NCI-H226 (cell line): Measurements from ENCODE around the gene SOCS7.

Experiments used
- DNase-seq: peaks from one replicate; pipeline ENCODE4 v3.0.0-alpha.2; 2015

The SOCS7 gene

DNA sequence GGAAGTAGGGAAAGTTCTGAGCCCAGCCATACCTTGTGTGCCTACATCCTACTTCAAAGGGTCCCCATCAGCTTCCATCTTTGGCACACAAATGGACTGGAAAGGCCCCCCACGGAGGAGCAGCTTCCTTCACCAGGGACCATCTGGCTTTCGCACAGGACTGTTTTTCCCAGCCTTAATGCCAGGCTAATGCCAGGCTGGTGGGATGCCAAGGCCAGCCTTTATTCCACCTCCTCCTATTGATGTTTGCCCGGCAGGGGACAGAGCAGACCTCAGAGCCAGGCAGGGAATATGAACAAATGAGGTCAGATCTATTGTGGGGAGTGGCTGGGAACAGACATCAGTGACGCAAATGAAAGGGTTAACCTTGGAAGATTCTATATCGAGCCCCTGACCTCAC is 13.6 kb upstream of the SOCS7 start:
- no peak for DNase-seq

DNA sequence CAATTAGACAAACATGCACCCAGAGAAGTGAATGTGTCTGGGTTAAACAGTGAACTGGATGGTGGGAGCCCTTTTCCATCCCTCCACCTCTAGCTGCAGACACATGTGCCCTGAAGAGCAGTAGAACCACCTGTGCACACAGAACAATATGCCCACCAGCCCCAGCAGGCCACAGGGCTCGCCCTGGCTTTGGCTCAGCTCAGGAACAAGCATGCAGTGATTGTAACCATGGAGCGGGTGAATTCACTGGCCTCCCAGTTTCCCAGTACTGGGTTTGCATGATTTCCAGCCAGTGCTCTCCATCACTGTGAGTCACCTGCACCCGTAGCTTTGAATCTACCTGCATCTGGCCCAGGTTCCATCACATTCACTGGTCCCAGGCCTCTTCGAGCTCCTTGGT is 13.1 kb upstream of the SOCS7 start:
- DNase-seq, result no peak

DNA sequence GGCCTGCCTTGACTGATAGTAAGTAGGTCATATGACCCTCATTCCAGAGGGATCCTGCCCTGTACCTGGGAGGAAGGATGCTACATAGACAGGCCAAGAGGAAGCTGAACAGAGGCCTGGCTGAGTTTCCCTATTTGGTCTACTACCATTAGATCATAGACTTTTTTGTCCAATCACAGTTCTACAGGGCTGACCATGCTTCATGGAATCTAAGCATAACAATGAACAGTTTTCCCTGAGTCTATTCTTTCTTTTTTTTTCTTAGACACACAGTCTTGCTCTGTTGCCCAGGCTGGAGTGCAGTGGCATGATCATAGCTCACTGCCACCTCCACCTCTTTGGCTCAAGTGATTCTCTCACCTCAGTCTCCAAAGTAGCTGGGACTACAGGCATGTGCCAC is 11.8 kb upstream of the SOCS7 start:
- DNase-seq, result no peak

DNA sequence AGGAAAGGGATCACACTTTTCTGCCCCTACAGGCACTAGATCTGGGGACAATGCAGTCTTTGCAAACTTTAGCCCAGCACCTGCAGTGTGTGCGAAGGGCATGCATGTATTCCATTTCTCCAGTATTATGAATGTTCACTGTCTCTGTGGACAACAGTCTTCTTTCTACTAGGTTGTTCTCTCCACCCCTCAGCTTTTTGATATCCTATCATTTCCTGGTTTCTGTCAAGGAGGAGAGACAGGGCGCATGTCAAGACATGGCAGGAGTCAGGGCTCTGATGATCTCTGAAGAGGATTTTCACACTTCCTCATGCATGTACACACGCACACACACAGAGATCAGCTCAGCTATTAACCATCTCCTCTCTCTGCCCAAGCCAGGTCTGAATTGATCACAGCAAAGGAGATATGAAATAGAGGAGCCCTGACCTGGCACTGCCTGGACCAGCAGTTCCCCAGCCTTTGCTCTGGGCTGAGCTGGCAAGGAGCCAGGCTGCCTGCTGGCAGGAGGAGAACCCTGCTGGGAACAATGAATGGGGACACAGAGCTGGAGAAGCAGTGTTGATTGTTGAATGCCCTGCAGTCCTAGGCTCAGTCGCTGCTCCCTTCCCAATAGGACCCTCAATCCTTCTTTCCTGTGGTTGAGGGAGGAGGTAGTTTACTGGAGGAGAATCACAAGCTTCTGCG is 10.5 kb upstream of the SOCS7 start:
- DNase-seq, result no peak

DNA sequence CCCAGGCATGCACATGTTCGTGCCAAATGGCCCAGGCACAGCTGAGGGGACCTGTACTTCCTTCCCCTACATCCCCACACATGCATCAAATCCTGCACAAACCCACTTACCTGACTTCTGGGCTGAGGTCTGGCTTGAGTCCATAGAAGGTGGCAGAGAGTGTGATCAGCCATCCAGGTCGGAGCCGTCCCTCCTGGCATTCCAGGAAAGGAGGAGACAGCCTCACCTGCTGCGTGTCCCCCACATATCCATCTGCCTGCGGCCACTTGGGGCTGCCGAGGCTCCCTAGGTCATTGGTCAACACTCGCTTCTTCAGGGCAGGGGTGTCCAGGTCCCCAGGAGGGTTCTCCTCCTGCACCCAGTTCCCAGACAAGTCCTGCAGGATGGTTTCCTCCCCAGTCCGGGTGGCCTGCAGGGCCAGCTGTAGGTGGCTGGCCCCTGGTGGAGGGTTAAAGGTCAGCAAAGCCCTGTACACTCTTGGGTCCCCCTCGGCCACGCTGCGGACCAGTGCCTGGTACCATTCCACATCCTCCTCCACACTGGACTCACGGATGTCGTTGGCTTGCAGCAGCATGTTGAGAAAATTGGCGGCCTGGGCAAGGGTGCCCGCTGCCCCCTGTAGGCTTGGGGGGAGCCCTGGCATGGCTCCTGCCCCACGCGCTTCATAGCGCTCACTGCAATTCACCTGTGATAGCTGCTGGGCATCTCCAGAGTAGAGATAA is 8.6 kb upstream of the SOCS7 start:
- DNase-seq, result no peak

DNA sequence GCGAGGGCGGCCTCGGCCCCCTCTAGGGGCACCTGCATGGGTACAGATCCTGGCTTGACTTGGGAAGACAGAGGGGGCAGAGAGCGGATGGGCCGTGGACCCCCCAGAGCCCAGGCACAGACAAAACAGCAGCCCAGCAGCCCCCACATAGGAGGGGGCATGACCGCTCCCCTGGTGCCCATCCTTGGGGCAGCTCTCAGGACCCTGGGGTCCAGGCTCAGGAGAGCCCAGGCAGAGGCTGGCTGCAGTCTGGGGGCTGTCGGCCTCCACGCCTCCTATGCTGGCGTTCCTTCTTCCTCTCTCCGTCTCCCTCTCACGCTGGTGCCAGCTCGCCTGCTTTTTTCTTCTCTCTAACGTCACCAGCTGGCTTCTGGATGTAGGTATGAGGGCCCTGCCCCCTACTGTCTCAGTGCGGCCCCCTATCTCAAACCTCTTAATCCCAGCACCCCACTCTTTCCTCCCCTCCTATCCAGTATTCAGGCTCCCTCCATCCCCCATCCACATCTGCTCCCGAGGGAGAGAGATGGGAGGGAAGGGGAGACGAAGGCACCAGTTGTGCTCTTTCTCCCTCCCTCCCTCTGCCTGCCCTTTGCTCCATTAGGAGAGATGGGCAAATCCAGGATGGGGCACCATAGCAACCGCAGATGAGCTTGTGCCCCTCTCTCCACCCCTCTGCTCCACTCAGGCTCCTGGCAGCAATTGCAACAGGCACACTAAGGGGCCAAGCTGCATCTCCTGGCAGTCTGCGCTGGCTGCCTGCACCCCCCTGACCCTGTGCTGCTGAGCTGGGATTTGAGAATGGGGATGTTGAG is 7.8 kb upstream of the SOCS7 start, which contains the start of gene GPR179:
Gene GPR179, minus strand, starts transcription at position 349 of the 812 bp plus-strand sequence. Its CDS starts 167 bp downstream, at position 182.
- no peak for DNase-seq

DNA sequence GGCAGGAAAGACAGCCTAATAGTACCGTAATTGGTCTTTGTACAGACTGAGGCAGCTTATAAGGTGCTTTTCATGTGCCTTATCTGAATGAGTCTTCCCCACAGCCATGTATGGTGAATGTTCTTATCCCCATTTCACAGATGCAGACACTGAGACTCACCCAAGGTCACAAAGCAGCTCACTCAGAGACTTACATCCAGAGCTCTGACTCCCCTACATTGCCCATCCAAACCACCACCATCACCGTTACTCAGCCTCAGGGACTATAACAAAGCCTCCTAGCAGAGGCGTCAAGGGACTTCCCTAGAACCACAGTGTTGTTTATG is 7.3 kb upstream of the SOCS7 start:
- no peak for DNase-seq

DNA sequence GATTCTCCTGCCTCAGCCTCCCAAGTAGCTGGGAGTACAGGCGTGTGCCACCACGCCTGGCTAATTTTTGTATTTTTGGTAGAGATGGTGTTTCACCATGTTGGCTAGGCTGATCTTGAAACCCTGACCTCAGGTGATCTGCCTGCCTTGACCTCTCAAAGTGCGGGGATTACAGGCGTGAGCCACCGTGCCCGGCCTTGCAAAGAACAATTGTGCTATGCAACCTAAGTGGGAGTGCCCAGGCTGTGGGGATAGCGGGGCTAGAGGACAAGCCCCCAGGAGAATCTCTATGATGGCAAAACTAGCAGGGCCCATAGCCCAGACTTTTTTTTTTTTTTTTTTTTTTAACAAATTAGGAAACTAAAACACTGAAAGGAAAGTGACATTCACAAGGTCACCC is 5.9 kb upstream of the SOCS7 start:
- no peak for DNase-seq

DNA sequence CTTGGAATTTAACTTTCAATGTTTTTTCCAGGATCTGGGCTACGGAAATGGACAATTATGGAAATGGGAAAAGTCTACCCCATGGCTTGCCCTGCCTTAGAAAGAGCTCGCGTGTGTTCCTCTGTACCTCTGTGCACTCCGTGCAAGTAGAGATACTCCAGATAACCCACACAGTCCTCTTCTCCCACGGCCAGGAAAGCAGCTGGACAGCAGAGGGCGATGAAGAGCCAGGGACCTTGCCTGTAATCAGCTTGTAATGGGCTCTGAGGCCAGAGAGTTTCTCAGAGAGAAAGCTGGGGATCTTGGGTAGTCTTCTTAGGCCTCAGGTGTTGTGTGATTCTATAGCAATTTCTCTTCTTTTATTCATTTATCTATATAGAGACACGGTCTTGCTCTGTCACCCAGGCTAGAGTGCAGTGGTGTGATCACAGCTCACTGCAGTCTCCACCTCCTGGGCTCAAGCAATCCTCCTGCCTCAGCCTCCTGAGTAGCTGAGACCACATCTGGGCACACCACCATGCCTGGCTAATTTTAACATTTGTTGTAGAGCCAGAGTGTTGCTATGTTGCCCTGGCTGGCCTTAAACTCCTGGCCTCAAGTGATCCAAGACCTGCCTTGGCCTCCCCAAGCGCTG is 2.4 kb upstream of the SOCS7 start:
- DNase-seq, result peak; percentile 68

DNA sequence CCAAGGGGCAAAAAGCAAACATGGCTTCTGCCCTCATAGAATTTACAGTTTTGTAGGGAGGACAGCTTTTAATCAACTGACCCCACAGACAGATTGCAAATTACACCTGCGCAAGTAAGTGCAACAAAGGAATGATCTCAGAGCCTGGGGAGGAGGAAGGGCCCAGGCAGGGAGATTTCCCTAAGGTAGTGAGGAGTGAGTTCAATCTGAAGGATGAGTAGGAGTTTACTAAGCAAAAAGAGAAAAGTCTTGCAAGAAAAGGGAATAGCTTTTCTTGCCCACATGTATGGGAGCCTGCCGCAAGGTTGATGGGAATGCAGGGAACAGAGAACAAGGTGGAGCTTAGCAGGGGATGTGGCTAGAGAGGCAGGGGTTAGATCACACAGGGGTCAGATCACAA is 1.6 kb upstream of the SOCS7 start:
- DNase-seq, result no peak

DNA sequence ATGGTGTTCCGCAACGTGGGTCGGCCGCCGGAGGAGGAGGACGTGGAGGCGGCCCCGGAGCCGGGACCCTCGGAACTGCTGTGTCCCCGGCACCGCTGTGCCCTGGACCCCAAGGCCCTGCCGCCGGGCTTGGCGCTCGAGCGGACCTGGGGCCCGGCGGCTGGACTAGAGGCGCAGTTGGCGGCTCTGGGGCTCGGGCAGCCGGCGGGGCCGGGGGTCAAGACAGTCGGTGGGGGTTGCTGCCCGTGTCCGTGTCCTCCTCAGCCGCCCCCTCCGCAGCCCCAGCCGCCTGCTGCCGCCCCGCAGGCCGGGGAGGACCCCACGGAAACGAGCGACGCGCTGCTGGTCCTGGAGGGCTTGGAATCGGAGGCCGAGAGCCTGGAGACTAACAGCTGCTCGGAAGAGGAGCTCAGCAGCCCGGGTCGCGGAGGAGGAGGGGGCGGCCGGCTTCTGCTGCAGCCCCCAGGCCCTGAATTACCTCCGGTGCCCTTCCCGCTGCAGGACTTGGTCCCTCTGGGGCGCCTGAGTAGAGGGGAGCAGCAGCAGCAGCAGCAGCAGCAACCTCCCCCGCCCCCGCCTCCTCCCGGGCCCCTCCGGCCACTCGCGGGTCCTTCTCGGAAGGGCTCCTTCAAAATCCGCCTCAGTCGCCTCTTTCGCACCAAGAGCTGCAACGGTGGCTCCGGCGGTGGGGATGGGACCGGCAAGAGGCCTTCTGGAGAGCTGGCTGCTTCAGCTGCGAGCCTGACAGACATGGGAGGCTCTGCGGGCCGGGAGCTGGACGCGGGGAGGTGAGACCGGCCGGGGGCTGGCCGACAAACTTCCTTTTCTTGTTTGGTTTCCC is 821 bp downstream of the SOCS7 start:
- DNase-seq, result no peak

DNA sequence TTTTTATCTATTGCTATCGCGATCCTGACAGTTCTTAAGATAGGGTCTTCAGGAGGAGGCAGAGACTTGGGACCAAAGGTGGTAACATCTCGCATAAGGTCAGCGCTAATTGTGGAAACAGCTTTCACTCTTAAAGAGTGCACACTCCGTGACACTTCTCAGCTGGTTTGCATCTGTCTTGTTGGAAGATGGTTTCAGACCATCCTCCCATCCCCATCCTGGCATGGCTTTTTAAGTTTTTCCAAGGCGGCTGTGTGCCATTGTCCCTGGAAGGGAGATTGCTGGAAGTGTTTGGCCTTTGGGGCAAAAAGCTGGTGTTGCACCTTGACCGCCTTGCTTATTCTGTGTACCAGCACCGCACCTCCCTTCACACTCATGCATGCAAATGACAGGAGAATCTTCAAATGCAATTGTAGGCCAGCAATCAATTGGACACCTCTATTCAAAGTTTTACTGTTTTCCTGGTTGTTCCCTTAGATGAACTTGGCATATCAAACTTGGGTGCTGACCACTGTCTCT is 1.5 kb downstream of the SOCS7 start:
- DNase-seq, result no peak

DNA sequence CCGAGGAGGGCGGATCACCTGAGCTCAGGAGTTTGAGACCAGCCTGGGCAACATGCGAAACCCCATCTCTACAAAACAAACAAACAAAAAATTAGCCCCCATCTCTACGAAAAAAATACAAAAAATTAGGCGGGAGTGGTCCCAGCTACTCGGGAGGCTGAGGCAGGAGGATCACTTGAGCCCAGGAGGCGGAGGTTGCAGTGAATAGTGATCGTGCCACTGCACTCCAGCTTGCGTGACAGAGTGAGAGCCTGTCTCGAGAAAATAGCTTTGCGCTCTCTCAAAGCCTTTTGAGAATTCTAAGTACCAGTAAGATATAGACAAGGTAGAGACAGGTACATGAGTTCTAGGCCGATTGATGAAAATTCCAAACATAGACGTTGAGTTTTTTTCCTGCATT is 2.0 kb downstream of the SOCS7 start:
- DNase-seq, result no peak

DNA sequence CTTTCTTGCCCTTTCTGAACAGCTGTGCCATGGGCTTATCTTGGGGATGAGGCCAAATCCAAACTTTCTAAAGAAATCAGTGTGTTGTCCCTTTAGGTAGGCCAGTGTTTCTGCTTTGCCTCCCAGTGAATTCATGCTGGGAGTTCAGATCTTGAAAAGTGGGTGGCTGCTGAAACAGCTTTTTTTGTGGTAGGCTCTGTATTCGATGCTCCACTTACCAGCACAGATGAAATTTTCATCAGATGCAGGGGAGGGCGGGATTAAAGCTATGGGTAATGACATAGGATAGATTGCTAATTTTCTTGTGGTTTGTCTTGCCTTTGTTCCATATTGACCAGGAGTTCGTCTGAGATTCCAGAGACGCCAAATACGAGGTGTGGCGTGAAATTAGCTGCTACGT is 2.8 kb downstream of the SOCS7 start:
- DNase-seq, result no peak

DNA sequence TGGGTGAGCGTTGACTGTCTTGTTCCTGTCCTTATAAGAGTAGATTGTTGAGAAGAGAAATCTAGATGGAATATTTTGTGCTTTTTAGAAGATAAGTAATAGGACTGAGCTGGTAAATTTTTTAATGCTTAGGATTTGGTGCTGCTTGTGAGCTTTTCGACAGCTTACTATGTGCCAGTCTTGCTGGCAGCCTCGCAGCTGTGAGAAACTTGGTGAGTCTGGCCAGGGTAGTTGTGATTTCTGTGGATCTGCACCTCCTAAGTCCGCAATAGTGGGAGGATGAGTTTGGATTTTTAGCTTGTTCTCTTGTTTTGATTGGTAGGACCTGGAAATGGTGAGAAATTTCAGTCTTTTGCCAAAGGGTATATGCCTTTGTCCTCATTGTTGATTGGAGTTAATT is 3.6 kb downstream of the SOCS7 start:
- no peak for DNase-seq

DNA sequence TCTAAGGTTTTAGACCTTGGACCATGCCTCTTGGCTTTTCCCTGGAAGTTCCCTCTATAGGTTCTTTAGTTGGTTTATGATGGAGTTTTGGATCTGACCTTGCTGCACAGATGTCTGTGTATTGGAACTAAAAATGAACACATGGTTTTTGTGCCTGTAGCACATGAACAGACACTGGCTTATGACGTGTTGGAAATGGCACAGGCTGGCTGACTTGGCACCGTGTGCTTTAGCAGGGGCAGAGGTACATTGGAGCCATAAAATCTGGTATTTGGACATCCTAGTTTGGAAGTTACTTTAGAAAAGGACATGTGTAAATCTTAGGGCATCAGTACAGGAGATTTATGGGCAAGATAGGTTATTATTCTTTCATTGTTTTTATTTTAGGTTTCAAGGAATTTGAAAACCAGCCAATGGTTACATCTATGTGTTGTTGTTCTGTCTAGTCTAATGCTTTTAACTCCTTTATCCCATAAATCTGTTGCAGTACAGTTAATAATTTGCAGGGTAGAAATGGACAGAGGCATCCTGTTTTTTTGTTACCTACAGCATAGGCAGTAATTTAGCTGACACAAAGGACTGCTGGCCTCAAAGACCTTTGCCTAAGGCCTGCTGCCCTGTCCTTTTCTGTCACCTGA is 6.0 kb downstream of the SOCS7 start:
- DNase-seq, result no peak

DNA sequence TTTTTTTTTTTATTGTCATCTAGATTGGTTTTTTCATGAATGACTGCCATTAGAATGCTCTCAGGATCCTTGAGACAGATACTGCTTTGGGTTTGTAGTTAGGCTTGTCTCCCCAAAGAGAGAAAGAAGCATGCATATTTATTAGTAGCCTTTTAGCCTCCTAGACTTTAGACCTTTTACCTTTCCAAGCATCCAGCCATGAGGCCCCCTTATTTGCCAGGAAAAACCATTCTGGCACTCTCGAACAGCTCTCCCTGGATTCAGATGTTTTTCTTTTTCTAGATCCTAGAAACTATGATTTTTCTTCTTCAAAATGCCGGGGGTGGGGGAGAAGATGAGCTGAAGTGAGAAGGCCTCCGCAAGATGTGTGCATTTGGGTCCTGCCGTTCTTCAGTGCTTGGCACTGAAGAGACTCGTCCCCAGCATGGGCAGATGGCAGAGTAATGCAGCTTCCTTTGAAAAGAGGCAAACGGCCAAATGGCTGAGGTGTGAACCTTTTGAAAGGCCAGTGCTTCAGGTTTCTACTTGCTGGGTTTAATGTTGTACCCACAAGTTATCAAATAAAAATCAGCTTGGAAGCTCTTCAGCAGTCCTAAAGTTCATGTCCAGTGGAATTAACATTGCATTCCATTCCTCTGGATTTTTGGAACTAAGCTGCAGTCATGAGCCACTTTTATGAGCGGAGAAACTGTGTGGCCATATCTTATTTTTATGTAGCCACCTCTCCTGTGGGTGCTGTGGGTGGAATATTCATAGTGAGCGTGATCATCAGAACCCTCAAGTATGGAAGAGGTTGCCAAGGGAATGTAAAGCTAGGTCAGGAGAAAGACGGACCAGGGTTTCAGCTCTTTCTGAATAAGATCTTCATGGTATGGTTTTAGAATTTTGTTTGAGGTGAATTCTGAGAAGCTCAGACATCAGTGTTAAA is 7.2 kb downstream of the SOCS7 start:
- DNase-seq, result no peak

DNA sequence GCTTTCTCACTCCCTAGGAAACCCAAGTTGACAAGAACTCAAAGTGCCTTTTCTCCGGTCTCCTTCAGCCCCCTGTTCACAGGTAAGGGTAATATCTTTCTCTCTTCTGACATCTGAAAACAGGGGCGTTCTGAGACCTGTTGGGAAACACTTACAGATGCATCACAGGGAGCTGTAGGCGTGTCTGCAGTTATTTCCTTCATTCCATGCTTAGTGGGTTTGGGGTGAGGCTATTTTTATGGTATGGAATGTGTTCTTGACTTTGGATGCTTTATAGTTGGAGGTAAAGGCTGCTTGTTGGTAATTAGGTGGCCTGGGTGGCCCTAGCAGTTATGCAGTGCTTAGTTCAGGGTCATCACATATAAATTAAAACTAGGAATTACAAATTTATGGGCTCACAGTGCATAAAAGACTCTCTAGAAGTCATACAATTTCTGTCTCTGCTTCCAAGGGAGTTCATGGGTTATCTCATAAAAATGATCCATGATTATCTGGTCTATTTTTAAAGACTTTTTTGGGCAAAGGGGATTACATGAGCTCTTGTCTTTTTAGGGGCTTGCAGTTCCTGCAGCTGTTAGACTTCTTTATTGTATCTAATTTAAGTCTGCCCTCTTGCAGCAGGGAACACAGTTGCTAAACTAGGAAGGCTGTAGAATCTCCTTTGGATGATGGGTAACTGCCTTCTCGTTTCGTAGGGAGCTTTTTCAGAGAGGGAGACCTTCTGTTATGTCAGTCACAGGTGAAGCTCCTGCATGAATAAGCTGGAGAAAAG is 10.2 kb downstream of the SOCS7 start:
- peak; percentile 33 for DNase-seq

DNA sequence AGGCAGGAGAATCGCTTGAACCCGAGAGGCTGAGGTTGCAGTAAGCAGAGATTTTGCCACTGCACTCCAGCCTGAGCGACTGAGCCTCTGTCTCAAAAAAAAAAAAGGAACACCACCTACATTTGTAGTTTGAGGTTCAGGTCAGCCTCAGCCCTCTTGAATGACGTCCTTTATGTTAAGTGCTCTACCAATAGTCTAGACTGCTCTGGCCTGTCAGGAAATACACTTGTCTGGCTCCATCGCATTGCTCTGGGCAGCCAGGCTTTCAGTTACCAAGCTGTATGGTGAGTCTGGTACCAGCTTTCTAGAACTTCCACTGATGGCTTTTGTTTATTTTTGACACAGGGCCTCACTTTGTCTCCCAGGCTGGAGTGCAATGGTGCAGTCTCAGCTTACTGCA is 11.4 kb downstream of the SOCS7 start:
- no peak for DNase-seq

DNA sequence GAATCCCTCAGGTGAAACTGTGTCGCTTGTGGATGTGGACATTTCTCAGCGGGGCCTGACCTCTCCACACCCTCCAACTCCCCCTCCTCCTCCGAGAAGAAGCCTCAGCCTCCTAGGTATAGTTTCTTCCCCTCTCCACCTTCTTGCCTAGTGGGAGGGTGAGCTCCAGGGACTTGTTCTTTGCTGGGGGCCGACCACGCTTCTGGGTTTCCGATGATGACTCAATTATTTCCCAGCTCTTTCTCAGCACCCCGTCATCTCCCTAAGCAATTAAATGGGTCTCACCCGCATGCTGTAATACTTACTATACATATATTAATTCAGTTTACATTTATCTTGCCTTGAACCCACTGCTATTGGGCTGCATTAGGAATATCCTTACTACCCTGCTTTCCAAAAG is 13.1 kb downstream of the SOCS7 start:
- no peak for DNase-seq
